ENCODE measurements around the gene PRF1. TPM values are rescaled to one million over a fixed set of nuclear protein-coding genes. Genes with fewer than 3 reads are reported as not detected.

PRF1 gene
- total and polyA plus RNA-seq, 2 experiments from 2014 or later = 0.13 TPM; not detected in 1

DNA sequence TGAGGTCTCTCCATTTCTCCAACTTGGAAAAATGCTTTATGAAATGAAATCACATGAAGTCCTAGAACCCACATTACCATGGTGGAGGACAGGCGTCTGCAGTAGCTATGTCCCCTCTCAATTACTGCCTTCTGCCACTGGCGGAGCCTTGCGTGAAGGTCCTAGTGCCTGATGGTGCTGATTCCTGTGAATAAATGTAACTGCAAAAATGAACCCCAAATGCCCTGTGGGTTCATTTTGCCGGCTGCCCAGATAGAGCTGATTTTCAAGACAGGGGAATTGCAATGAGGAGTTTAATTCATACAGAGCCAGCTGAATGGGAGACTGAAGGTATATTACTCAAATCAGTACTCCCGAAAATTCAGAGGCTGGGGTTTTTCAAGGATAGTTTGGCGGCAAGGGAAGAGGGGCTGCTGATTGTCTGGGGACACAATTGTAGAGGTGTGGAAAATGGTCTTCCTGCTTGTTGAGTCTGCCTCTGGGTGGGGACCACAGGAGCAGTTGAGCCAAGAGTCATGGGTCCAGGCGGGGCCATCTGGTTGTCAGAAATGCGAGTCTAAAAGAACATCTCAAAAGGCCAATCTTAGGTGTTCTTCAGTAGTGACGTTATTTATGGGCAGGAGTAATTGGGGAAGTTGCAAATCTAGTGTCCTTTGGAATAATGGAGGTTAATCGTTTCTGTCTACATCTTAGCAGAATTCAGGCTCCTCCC lies 13.5 kb downstream of the PRF1 start:
- ATAC-seq (no peak), DNase-seq (ENCODE audit: low spot score) (no peak)
- Mint-ChIP-seq H3K4me3 (no peak overlapping the region), H3K9me3 (no peaks in the 10 kb centered on the region), H3K27ac (no peak overlapping the region), H3K4me1 (peaks cover 17% of the 10 kb centered on the region), H3K27me3 (ENCODE audit: insufficient read depth, low read depth, poor library complexity) (peaks cover 7% of the 10 kb centered on the region), H3K36me3 (ENCODE audit: low read depth) (no peaks in the 10 kb centered on the region)
- H3F3A ChIP-seq (replicated peaks; ENCODE audit: low read depth) = peaks cover 3% of the 10 kb centered on the region; the same call in 1 of the 2 replicates
- H2AFZ ChIP-seq = no peak overlapping the region
- no peaks in the 10 kb centered on the region for H4K20me1 ChIP-seq (replicated peaks; ENCODE audit: insufficient read depth)
- no peak overlapping the region for H3K27ac ChIP-seq (ENCODE audit: low read depth)
- H3K79me2 ChIP-seq (replicated peaks; ENCODE audit: insufficient read depth) = no peaks in the 10 kb centered on the region
- H3K4me2 ChIP-seq = no peak overlapping the region
- no peaks in the 10 kb centered on the region for H3K27me3 ChIP-seq (ENCODE audit: insufficient read depth)
- TF ChIP-seq JUNB (IDR thresholded peaks at IDR 0.05; ENCODE audit: unreplicated experiment) (no peak), NANOG (IDR thresholded peaks at IDR 0.05; ENCODE audit: borderline replicate concordance) (no peak), ZNF331 (CRISPR knock-in tag; IDR thresholded peaks at IDR 0.05; ENCODE audit: low read depth) (no peak)
- TF ChIP-seq, protein P1, sequence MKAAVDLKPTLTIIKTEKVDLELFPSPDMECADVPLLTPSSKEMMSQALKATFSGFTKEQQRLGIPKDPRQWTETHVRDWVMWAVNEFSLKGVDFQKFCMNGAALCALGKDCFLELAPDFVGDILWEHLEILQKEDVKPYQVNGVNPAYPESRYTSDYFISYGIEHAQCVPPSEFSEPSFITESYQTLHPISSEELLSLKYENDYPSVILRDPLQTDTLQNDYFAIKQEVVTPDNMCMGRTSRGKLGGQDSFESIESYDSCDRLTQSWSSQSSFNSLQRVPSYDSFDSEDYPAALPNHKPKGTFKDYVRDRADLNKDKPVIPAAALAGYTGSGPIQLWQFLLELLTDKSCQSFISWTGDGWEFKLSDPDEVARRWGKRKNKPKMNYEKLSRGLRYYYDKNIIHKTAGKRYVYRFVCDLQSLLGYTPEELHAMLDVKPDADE (IDR thresholded peaks at IDR 0.05) = no peak
- TF ChIP-seq, protein P2, sequence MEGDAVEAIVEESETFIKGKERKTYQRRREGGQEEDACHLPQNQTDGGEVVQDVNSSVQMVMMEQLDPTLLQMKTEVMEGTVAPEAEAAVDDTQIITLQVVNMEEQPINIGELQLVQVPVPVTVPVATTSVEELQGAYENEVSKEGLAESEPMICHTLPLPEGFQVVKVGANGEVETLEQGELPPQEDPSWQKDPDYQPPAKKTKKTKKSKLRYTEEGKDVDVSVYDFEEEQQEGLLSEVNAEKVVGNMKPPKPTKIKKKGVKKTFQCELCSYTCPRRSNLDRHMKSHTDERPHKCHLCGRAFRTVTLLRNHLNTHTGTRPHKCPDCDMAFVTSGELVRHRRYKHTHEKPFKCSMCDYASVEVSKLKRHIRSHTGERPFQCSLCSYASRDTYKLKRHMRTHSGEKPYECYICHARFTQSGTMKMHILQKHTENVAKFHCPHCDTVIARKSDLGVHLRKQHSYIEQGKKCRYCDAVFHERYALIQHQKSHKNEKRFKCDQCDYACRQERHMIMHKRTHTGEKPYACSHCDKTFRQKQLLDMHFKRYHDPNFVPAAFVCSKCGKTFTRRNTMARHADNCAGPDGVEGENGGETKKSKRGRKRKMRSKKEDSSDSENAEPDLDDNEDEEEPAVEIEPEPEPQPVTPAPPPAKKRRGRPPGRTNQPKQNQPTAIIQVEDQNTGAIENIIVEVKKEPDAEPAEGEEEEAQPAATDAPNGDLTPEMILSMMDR (conservative IDR thresholded peaks at IDR 0.05; ENCODE audit: low read depth in 2 of 2) = no peak
- no peaks in the 10 kb centered on the region for H3K36me3 ChIP-seq (ENCODE audit: insufficient read depth)
- peaks cover 14% of the 10 kb centered on the region; the same call in 1 of the 2 replicates for H3K4me1 ChIP-seq (ENCODE audit: insufficient read depth)
- H3K4me3 ChIP-seq = no peak overlapping the region
- peaks cover 9% of the 10 kb centered on the region; the same call in 1 of the 2 replicates for H3K9me2 ChIP-seq (ENCODE audit: insufficient read depth)

DNA sequence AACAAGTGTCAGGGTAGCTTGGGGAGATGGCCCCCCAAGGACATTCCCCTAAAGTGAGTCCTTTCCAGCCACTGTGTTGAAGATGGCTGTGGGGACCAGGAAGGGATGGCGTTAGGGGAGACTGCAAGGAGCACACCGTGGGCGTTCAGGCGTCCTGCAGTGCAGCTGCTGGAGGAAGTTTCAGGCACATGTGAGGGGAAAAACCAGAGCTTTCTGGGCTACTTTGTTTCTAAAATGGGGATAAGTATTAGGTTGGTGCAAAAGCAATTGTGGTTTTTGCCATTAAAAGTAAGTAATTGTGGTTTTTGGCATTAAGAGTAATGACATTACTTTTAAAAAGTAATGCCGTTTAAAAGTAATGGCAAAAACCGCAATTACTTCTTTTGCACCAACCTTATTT lies 14.3 kb downstream of the PRF1 start:
- no peaks in the 10 kb centered on the region for H3K36me3 ChIP-seq (ENCODE audit: insufficient read depth)
- peaks cover 3% of the 10 kb centered on the region; the same call in 1 of the 2 replicates for H3F3A ChIP-seq (replicated peaks; ENCODE audit: low read depth)
- Mint-ChIP-seq H3K4me3 (no peak overlapping the region), H3K36me3 (ENCODE audit: low read depth) (no peaks in the 10 kb centered on the region), H3K27me3 (ENCODE audit: insufficient read depth, low read depth, poor library complexity) (peaks cover 7% of the 10 kb centered on the region), H3K4me1 (peaks cover 20% of the 10 kb centered on the region), H3K9me3 (no peaks in the 10 kb centered on the region), H3K27ac (no peak overlapping the region)
- peaks cover 14% of the 10 kb centered on the region; the same call in 1 of the 2 replicates for H3K4me1 ChIP-seq (ENCODE audit: insufficient read depth)
- TF ChIP-seq ZNF331 (CRISPR knock-in tag; IDR thresholded peaks at IDR 0.05; ENCODE audit: low read depth) (no peak), ZNF114 (CRISPR knock-in tag; IDR thresholded peaks at IDR 0.05) (no peak), POLR2AphosphoS5 (IDR thresholded peaks at IDR 0.05; ENCODE audit: low read depth) (no peak), EZH2 (IDR thresholded peaks at IDR 0.05; ENCODE audit: low read depth, unreplicated experiment) (no peak), NANOG (IDR thresholded peaks at IDR 0.05; ENCODE audit: borderline replicate concordance) (no peak), EZH2phosphoT487 (IDR thresholded peaks at IDR 0.05; ENCODE audit: unreplicated experiment) (no peak)
- TF ChIP-seq, protein P3, sequence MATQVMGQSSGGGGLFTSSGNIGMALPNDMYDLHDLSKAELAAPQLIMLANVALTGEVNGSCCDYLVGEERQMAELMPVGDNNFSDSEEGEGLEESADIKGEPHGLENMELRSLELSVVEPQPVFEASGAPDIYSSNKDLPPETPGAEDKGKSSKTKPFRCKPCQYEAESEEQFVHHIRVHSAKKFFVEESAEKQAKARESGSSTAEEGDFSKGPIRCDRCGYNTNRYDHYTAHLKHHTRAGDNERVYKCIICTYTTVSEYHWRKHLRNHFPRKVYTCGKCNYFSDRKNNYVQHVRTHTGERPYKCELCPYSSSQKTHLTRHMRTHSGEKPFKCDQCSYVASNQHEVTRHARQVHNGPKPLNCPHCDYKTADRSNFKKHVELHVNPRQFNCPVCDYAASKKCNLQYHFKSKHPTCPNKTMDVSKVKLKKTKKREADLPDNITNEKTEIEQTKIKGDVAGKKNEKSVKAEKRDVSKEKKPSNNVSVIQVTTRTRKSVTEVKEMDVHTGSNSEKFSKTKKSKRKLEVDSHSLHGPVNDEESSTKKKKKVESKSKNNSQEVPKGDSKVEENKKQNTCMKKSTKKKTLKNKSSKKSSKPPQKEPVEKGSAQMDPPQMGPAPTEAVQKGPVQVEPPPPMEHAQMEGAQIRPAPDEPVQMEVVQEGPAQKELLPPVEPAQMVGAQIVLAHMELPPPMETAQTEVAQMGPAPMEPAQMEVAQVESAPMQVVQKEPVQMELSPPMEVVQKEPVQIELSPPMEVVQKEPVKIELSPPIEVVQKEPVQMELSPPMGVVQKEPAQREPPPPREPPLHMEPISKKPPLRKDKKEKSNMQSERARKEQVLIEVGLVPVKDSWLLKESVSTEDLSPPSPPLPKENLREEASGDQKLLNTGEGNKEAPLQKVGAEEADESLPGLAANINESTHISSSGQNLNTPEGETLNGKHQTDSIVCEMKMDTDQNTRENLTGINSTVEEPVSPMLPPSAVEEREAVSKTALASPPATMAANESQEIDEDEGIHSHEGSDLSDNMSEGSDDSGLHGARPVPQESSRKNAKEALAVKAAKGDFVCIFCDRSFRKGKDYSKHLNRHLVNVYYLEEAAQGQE (IDR thresholded peaks at IDR 0.05; ENCODE audit: unreplicated experiment) = no peak
- TF ChIP-seq, protein P1 (IDR thresholded peaks at IDR 0.05) = no peak
- no peaks in the 10 kb centered on the region for H3K27me3 ChIP-seq (ENCODE audit: insufficient read depth)
- ATAC-seq (no peak), DNase-seq (ENCODE audit: low spot score) (no peak)
- no peak overlapping the region for H3K4me3 ChIP-seq
- no peak overlapping the region for H2AFZ ChIP-seq
- no peaks in the 10 kb centered on the region for H4K20me1 ChIP-seq (replicated peaks; ENCODE audit: insufficient read depth)
- H3K79me2 ChIP-seq (replicated peaks; ENCODE audit: insufficient read depth) = no peaks in the 10 kb centered on the region
- H3K9me2 ChIP-seq (ENCODE audit: insufficient read depth) = peaks cover 9% of the 10 kb centered on the region; the same call in 1 of the 2 replicates
- H3K4me2 ChIP-seq = no peak overlapping the region
- no peak overlapping the region for H3K27ac ChIP-seq (ENCODE audit: low read depth)
